ENCODE data around the gene PPP6R1. TPM values are rescaled to one million over a fixed set of nuclear protein-coding genes. Genes with fewer than 3 reads are reported as not detected.
A peak's percentile ranks its signal among the peaks of the same experiment; 100 is the strongest.

Gene PPP6R1
- total and polyA plus RNA-seq, 2 of the 13 experiments (the other 11 are each of a cell fraction or from before 2014, with no cell fraction given) = 25.8 to 54.0 TPM

DNA sequence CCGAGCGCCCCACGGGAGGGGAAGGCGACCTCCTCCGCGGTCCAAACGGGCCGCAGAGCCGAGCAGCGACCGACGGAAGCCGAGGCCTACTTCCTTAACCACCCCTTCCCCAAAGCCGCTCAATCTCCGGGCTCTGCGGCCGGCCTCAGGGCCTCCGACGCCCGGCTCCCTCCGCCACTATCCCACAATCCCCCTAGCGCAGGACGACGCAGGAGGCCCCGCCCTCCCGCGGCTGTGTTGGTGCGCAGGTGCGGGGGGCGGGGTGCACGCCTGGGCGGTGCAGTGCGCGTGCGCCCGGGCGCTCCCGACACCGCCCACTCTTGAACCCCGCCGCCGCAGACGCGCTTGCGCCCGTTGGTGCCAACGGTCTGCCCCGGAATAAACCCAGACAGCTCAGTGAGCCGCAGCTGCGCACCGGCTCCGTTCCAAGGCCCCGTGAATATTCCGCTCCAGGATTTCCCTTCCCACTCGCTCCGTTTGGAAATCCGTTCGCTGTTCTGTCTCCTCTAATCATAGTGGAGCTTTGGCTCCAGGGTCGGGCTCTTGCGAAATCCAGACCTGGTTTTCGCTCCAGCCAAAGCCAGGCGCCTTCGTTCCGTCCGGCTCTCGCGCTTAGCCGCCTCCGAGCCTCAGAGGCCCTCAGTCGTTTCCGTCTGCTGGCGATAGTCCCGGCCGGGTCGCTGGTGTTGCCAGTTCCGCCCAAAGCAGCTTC, at the start of gene PPP6R1 (continued):
- peak; percentile 87 for TF ChIP-seq TOPORS (CRISPR knock-in tag; IDR thresholded peaks at IDR 0.05)
- TF ChIP-seq ZNF292 (CRISPR knock-in tag; IDR thresholded peaks at IDR 0.05; ENCODE audit: borderline replicate concordance, low read depth) = peak; percentile 42; the same call in 1 of the 2 replicates
- TF ChIP-seq ZBTB20 (CRISPR knock-in tag; IDR thresholded peaks at IDR 0.05; ENCODE audit: borderline replicate concordance, low read depth) = peak; percentile 43
- TF ChIP-seq ZNF781 (CRISPR knock-in tag; IDR thresholded peaks at IDR 0.05; ENCODE audit: borderline replicate concordance, not compliant biosample characterization) = peak; percentile 9
- TF ChIP-seq ZNF672 (CRISPR knock-in tag; IDR thresholded peaks at IDR 0.05) = no peak
- TF ChIP-seq CCDC6 (CRISPR knock-in tag; IDR thresholded peaks at IDR 0.05) = peak; percentile 78; the same call in 1 of the 2 replicates
- TF ChIP-seq U2AF2 (IDR thresholded peaks at IDR 0.05; ENCODE audit: low read depth, low read length) = no peak; the same call in 1 of the 2 replicates
- TF ChIP-seq, protein P1, sequence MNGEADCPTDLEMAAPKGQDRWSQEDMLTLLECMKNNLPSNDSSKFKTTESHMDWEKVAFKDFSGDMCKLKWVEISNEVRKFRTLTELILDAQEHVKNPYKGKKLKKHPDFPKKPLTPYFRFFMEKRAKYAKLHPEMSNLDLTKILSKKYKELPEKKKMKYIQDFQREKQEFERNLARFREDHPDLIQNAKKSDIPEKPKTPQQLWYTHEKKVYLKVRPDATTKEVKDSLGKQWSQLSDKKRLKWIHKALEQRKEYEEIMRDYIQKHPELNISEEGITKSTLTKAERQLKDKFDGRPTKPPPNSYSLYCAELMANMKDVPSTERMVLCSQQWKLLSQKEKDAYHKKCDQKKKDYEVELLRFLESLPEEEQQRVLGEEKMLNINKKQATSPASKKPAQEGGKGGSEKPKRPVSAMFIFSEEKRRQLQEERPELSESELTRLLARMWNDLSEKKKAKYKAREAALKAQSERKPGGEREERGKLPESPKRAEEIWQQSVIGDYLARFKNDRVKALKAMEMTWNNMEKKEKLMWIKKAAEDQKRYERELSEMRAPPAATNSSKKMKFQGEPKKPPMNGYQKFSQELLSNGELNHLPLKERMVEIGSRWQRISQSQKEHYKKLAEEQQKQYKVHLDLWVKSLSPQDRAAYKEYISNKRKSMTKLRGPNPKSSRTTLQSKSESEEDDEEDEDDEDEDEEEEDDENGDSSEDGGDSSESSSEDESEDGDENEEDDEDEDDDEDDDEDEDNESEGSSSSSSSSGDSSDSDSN (CRISPR knock-in tag; IDR thresholded peaks at IDR 0.05) = peak; percentile 76
- TF ChIP-seq PRMT3 (CRISPR knock-in tag; IDR thresholded peaks at IDR 0.05; ENCODE audit: borderline replicate concordance, low read depth) = no peak
- no peak for TF ChIP-seq ZNF282 (IDR thresholded peaks at IDR 0.05; ENCODE audit: partially characterized antibody)
- TF ChIP-seq ZNF543 (CRISPR knock-in tag; IDR thresholded peaks at IDR 0.05) = peak; percentile 81
- peak; percentile 86 for TF ChIP-seq TEAD3 (CRISPR knock-in tag; optimal IDR thresholded peaks at IDR 0.05; ENCODE audit: borderline replicate concordance)
- TF ChIP-seq TP53 (CRISPR knock-in tag; conservative IDR thresholded peaks at IDR 0.05) = peak; percentile 75; the same call in 1 of the 2 replicates
- TF ChIP-seq ZNF775 (CRISPR knock-in tag; IDR thresholded peaks at IDR 0.05; ENCODE audit: borderline replicate concordance) = no peak
- TF ChIP-seq JUN (CRISPR knock-in tag; IDR thresholded peaks at IDR 0.05) = no peak; the same call in 1 of the 2 replicates
- TF ChIP-seq ZNF17 (CRISPR knock-in tag; IDR thresholded peaks at IDR 0.05) = no peak
- TF ChIP-seq SRSF9 (IDR thresholded peaks at IDR 0.05; ENCODE audit: borderline replicate concordance, insufficient read depth, low read depth, low read length, poor library complexity, severe bottlenecking) = no peak
- TF ChIP-seq HOXA9 (CRISPR knock-in tag; IDR thresholded peaks at IDR 0.05; ENCODE audit: borderline replicate concordance) = no peak
- TF ChIP-seq SMAD9 (CRISPR knock-in tag; IDR thresholded peaks at IDR 0.05) = no peak
- TF ChIP-seq ZNF362 (CRISPR knock-in tag; IDR thresholded peaks at IDR 0.05; ENCODE audit: borderline replicate concordance) = no peak
- TF ChIP-seq FOXA3 (CRISPR knock-in tag; IDR thresholded peaks at IDR 0.05) = peak; percentile 66
- TF ChIP-seq MZF1 (CRISPR knock-in tag; IDR thresholded peaks at IDR 0.05; ENCODE audit: borderline replicate concordance) = no peak
- 0 out of 2 replicates have a peak, but pooled peaks have one; percentile 19 for TF ChIP-seq ZNF225 (CRISPR knock-in tag; IDR thresholded peaks at IDR 0.05)
- peak; percentile 70 for TF ChIP-seq MAZ (IDR thresholded peaks at IDR 0.05; ENCODE audit: borderline replicate concordance, low read depth, low read length)
- peak; percentile 68; the same call in 1 of the 2 replicates for TF ChIP-seq MAZ (CRISPR knock-in tag; IDR thresholded peaks at IDR 0.05; ENCODE audit: low read depth)
- peak; percentile 95 for TF ChIP-seq CEBPB (IDR thresholded peaks at IDR 0.05; ENCODE audit: borderline replicate concordance, low read depth, low read length)
- peak; percentile 66; the same call in 1 of the 2 replicates for TF ChIP-seq SNAI1 (CRISPR knock-in tag; IDR thresholded peaks at IDR 0.05; ENCODE audit: borderline replicate concordance)
- no peak; the same call in 1 of the 2 replicates for TF ChIP-seq ZNF816 (CRISPR knock-in tag; IDR thresholded peaks at IDR 0.05; ENCODE audit: borderline replicate concordance)
